H9 (cell line): ENCODE results near the gene TENM3. TPM values are rescaled to one million over a fixed set of nuclear protein-coding genes. Genes with fewer than 3 reads are reported as not detected.

Experiments
- DNase-seq: peaks from one replicate; pipeline ENCODE4 v3.0.0-alpha.2; 2017
- H2AFZ ChIP-seq: one replicate; pipeline ENCODE4 v1.6.1; 2013; ENCODE audit warnings: mild to moderate bottlenecking, low read length, control low read depth, moderate library complexity
- H2AK5ac ChIP-seq: 2 replicates; pipeline ENCODE4 v1.6.1; 2013; ENCODE audit warnings: low read length, control low read depth, mixed read lengths; ENCODE audit not compliant: insufficient read length
- H2BK120ac ChIP-seq: one replicate; pipeline ENCODE4 v1.6.1; 2013; ENCODE audit warnings: low read depth, mild to moderate bottlenecking, low read length, control low read depth, inconsistent platforms; ENCODE audit not compliant: poor library complexity, severe bottlenecking
- H2BK12ac ChIP-seq: 2 replicates; pipeline ENCODE4 v1.6.1; 2013; ENCODE audit warnings: low read length, control low read depth, mixed read lengths, low read depth; ENCODE audit not compliant: insufficient read length
- H2BK15ac ChIP-seq: 2 replicates; pipeline ENCODE4 v1.6.1; 2013; ENCODE audit warnings: low read depth, low read length, control low read depth
- H2BK20ac ChIP-seq: one replicate; pipeline ENCODE4 v1.6.1; 2013; ENCODE audit warnings: low read depth, mild to moderate bottlenecking, low read length, control low read depth, inconsistent platforms; ENCODE audit not compliant: poor library complexity, severe bottlenecking
- H2BK5ac ChIP-seq: 2 replicates; pipeline ENCODE4 v1.6.1; 2013; ENCODE audit warnings: low read length, control low read depth, mixed read lengths; ENCODE audit not compliant: insufficient read length
- H3K14ac ChIP-seq: 2 replicates; pipeline ENCODE4 v1.6.1; 2013; ENCODE audit warnings: low read length, control low read depth; ENCODE audit not compliant: insufficient read depth
- H3K18ac ChIP-seq: 2 replicates; pipeline ENCODE4 v1.6.1; 2013; ENCODE audit warnings: low read depth, mild to moderate bottlenecking, mixed read lengths, low read length, control low read depth; ENCODE audit not compliant: insufficient read length
- H3K23ac ChIP-seq: 2 replicates; pipeline ENCODE4 v1.6.1; 2013; ENCODE audit warnings: low read length, control low read depth, mixed read lengths, low read depth; ENCODE audit not compliant: insufficient read length
- H3K23me2 ChIP-seq: 2 replicates; pipeline ENCODE4 v1.6.1; 2013; ENCODE audit warnings: low read depth, mild to moderate bottlenecking, mixed read lengths, low read length, control low read depth; ENCODE audit not compliant: insufficient read length, poor library complexity, severe bottlenecking
- H3K27ac ChIP-seq: 2 replicates; pipeline ENCODE4 v1.5.1; 2013; ENCODE audit warnings: low read length, control low read depth, mixed read lengths, low read depth; ENCODE audit not compliant: insufficient read length
- H3K27me3 ChIP-seq: 2 replicates; pipeline ENCODE4 v1.6.1; 2013; ENCODE audit warnings: low read length, control low read depth, inconsistent platforms; ENCODE audit not compliant: insufficient read depth
- H3K4ac ChIP-seq: 2 replicates; pipeline ENCODE4 v1.6.1; 2013; ENCODE audit warnings: low read depth, mild to moderate bottlenecking, control low read depth, inconsistent platforms, low read length, moderate library complexity
- H3K4me1 ChIP-seq: 2 replicates; pipeline ENCODE4 v1.6.1; 2013; ENCODE audit warnings: low read length, control low read depth, inconsistent platforms; ENCODE audit not compliant: insufficient read depth
- H3K4me2 ChIP-seq: 2 replicates; pipeline ENCODE4 v1.6.1; 2013; ENCODE audit warnings: low read length, control low read depth, mixed read lengths; ENCODE audit not compliant: insufficient read length, insufficient read depth
- H3K56ac ChIP-seq: 2 replicates; pipeline ENCODE4 v1.6.1; 2013; ENCODE audit warnings: low read depth, mild to moderate bottlenecking, mixed read lengths, low read length, control low read depth; ENCODE audit not compliant: insufficient read length
- H3K79me1 ChIP-seq: 2 replicates; pipeline ENCODE4 v1.6.1; 2013; ENCODE audit warnings: low read depth, mild to moderate bottlenecking, moderate library complexity, low read length, control low read depth, inconsistent platforms; ENCODE audit not compliant: insufficient read depth, poor library complexity, severe bottlenecking
- H3K79me2 ChIP-seq: 2 replicates; pipeline ENCODE4 v1.6.1; 2013; ENCODE audit warnings: low read length, control low read depth, inconsistent platforms; ENCODE audit not compliant: insufficient read depth
- H3K9ac ChIP-seq: 2 replicates; pipeline ENCODE4 v1.6.1; 2013; ENCODE audit warnings: low read length, control low read depth, mixed read lengths; ENCODE audit not compliant: insufficient read length; ENCODE audit errors: extremely low read depth
- H3K9me3 ChIP-seq: one replicate; pipeline ENCODE4 v1.6.1; 2013; ENCODE audit warnings: low read depth, low read length, inconsistent platforms; ENCODE audit not compliant: control insufficient read depth
- H3T11ph ChIP-seq: one replicate; pipeline ENCODE4 v1.6.1; 2013; ENCODE audit warnings: mild to moderate bottlenecking, low read length, control low read depth, inconsistent platforms
- H4K20me1 ChIP-seq: one replicate; pipeline ENCODE4 v1.6.1; 2013; ENCODE audit not compliant: control insufficient read depth, insufficient read length, insufficient read depth
- H4K5ac ChIP-seq: 2 replicates; pipeline ENCODE4 v1.6.1; 2013; ENCODE audit warnings: low read depth, mild to moderate bottlenecking, mixed read lengths, low read length, control low read depth; ENCODE audit not compliant: insufficient read length
- H4K8ac ChIP-seq: replicated peaks from 2 replicates; pipeline ENCODE4 v1.6.1; 2013; ENCODE audit warnings: low read length, control low read depth, mixed read lengths, low read depth; ENCODE audit not compliant: insufficient read length
- H4K91ac ChIP-seq: 2 replicates; pipeline ENCODE4 v1.6.1; 2013; ENCODE audit warnings: low read depth, mild to moderate bottlenecking, moderate library complexity, mixed read lengths, low read length, control low read depth; ENCODE audit not compliant: insufficient read length
- H3K27ac Mint-ChIP-seq, 3 experiments: 2 replicates in 2 of 3; 3 replicates in 1 of 3; pipeline ENCODE4 v1.8.0; 2020 to 2021; ENCODE audit warnings: mixed read lengths in 3 of 3, mild to moderate bottlenecking in 1 of 3, moderate library complexity in 1 of 3
- H3K27me3 Mint-ChIP-seq: 2 replicates; pipeline ENCODE4 v1.8.0; 2021; ENCODE audit warnings: low read depth, mild to moderate bottlenecking, moderate library complexity, mixed read lengths
- H3K36me3 Mint-ChIP-seq, 3 experiments: 2 replicates in 2 of 3; 3 replicates in 1 of 3; pipeline ENCODE4 v1.8.0; 2020 to 2021; ENCODE audit warnings: low read depth in 3 of 3, mixed read lengths in 3 of 3; ENCODE audit not compliant: insufficient read depth in 1 of 3
- H3K4me1 Mint-ChIP-seq, 2 experiments: 2 replicates each; pipeline ENCODE4 v1.8.0; 2020; ENCODE audit warnings: mixed read lengths in 2 of 2
- H3K4me3 Mint-ChIP-seq, 2 experiments: 2 replicates in 1 of 2; 3 replicates in 1 of 2; pipeline ENCODE4 v1.8.0; 2020 to 2021; ENCODE audit warnings: mild to moderate bottlenecking in 2 of 2, mixed read lengths in 2 of 2, moderate library complexity in 1 of 2
- H3K9me3 Mint-ChIP-seq, 2 experiments: 2 replicates in 1 of 2; 3 replicates in 1 of 2; pipeline ENCODE4 v1.8.0; 2020; ENCODE audit warnings: mild to moderate bottlenecking in 2 of 2, mixed read lengths in 2 of 2, moderate library complexity in 1 of 2
- CTCF ChIP-seq: fragments of 200-600 bp; sonication (generic); conservative IDR thresholded peaks from 3 replicates; pipeline ENCODE4 v1.8.0; 2021; ENCODE audit warnings: antibody characterized with exemption, mild to moderate bottlenecking
- WGBS: extraction: QIAGEN DNeasy Blood & Tissue Kit; methylation state at CpG from one replicate; pipeline ENCODE4 v1.1.7; 2013; ENCODE audit warnings: missing lambda C conversion rate, low lambda C conversion rate, mixed read lengths; ENCODE audit not compliant: insufficient read length; ENCODE audit errors: extremely low coverage; 5-methylcytosine and 5-hydroxymethylcytosine counted together
- total RNA-seq: library from RNA; stranded (reverse); gene quantifications from 2 replicates; pipeline ENCODE4 v1.2.1, GENCODE V29; 2021

TENM3 gene
- total RNA-seq, 1 experiment from 2014 or later = 49.6 TPM

- no peak overlapping the region for H3K4me2 ChIP-seq
- no peak overlapping the region for H3K23ac ChIP-seq
- no peaks in the 10 kb centered on the region for H3K9me3 ChIP-seq
- H3K27me3 Mint-ChIP-seq = no peaks in the 10 kb centered on the region; the same call in 1 of the 2 replicates
- H3K27ac Mint-ChIP-seq = no peak overlapping the region
- no peak overlapping the region for H2BK120ac ChIP-seq
- no peak overlapping the region for H2BK15ac ChIP-seq
- no peak for DNase-seq
- H2BK12ac ChIP-seq = no peak overlapping the region
- no peak overlapping the region for H2BK20ac ChIP-seq
- H4K8ac ChIP-seq = no peak overlapping the region
- H3K4me1 ChIP-seq = peaks cover 2% of the 10 kb centered on the region; the same call in 1 of the 2 replicates
- no peak overlapping the region for H3K18ac ChIP-seq
- H3K27ac ChIP-seq = no peak overlapping the region
- WGBS = no CpG with 5 or more reads among the region's 5 CpGs
- H3K36me3 Mint-ChIP-seq = peaks cover 8 to 14% (median 9%) of the 10 kb centered on the region in 3 experiments; a peak in 6 of 7 replicates
- no peak overlapping the region for H2AFZ ChIP-seq
- no peak for TF ChIP-seq CTCF
- H2BK5ac ChIP-seq = no peak overlapping the region
- H4K20me1 ChIP-seq = no peaks in the 10 kb centered on the region
- no peak overlapping the region for H3K4me3 Mint-ChIP-seq
- no peak overlapping the region for H3K9ac ChIP-seq
- H3K14ac ChIP-seq = no peak overlapping the region; the same call in 1 of the 2 replicates
- no peaks in the 10 kb centered on the region for H3K27me3 ChIP-seq
- H4K5ac ChIP-seq = no peak overlapping the region
- H3K79me2 ChIP-seq = no peaks in the 10 kb centered on the region
- no peak overlapping the region for H3K56ac ChIP-seq
- H3T11ph ChIP-seq = no peak overlapping the region
- H4K91ac ChIP-seq = no peak overlapping the region
- no peaks in the 10 kb centered on the region for H3K23me2 ChIP-seq
- H3K4me1 Mint-ChIP-seq = peaks cover 6 to 7% of the 10 kb centered on the region in 2 experiments; a peak in 3 of 4 replicates
- H3K79me1 ChIP-seq = no peaks in the 10 kb centered on the region
- H2AK5ac ChIP-seq = no peak overlapping the region
- H3K4ac ChIP-seq = no peak overlapping the region
- H3K9me3 Mint-ChIP-seq = peaks cover 3 to 6% of the 10 kb centered on the region in 2 experiments; a peak in 3 of 5 replicates
These were observed 178.6 kb downstream of the TENM3 start for GRCh38 chr4:182421753-182422152.
